HepG2 (cell line): ENCODE measurements around the gene PXDC1. TPM values are rescaled to one million over a fixed set of nuclear protein-coding genes. Genes with fewer than 3 reads are reported as not detected.

Source experiments
- ASH2L ChIP-seq: fragments of 300-600, 200-600 bp; sonication (generic); IDR thresholded peaks from 2 replicates; pipeline ENCODE4 v1.7.0; 2017; ENCODE audit warnings: low read depth, mild to moderate bottlenecking, moderate library complexity, mixed read lengths, low read length; ENCODE audit not compliant: insufficient read length
- FLYWCH1 ChIP-seq: sonication (generic); formaldehyde crosslinking; IDR thresholded peaks from 2 replicates; pipeline ENCODE4 v1.8.1; 2023; ENCODE audit warnings: mild to moderate bottlenecking, missing genetic modification reagents
- FOXJ3 ChIP-seq: sonication (generic); formaldehyde crosslinking; IDR thresholded peaks from 2 replicates; pipeline ENCODE4 v1.4.0; 2020; ENCODE audit warnings: missing genetic modification reagents, mild to moderate bottlenecking, borderline replicate concordance
- HMGA1 ChIP-seq: sonication (generic); formaldehyde crosslinking; conservative IDR thresholded peaks from 2 replicates; pipeline ENCODE4 v1.4.0; 2020; ENCODE audit warnings: missing genetic modification reagents
- HOMEZ ChIP-seq: IDR thresholded peaks from 2 replicates; pipeline ENCODE4 v1.6.1; 2016; ENCODE audit warnings: low read depth
- HOXA5 ChIP-seq: sonication (generic); formaldehyde crosslinking; IDR thresholded peaks from 2 replicates; pipeline ENCODE4 v1.4.0; 2020; ENCODE audit warnings: missing genetic modification reagents
- PAF1 ChIP-seq: IDR thresholded peaks from 2 replicates; pipeline ENCODE4 v1.6.1; 2016; ENCODE audit warnings: missing genetic modification reagents, missing compliant biosample characterization
- PLSCR1 ChIP-seq: sonication (generic); formaldehyde crosslinking; IDR thresholded peaks from 2 replicates; pipeline ENCODE4 v1.5.0; 2020; ENCODE audit warnings: missing genetic modification reagents, mild to moderate bottlenecking, borderline replicate concordance
- PTBP1 ChIP-seq: fragments of 200-400 bp; formaldehyde crosslinking; IDR thresholded peaks from 2 replicates; pipeline ENCODE4 v1.6.1; 2018; ENCODE audit warnings: low read length, low read depth; ENCODE audit not compliant: poor library complexity, severe bottlenecking
- RARA ChIP-seq: IDR thresholded peaks from 2 replicates; pipeline ENCODE4 v1.6.1; 2016; ENCODE audit warnings: missing genetic modification reagents, missing compliant biosample characterization
- SKI ChIP-seq: fragments of 450-650 bp; IDR thresholded peaks from one replicate; pipeline ENCODE4 v1.6.1; 2018; ENCODE audit warnings: mild to moderate bottlenecking; ENCODE audit not compliant: partially characterized antibody
- SNAPC4 ChIP-seq: sonication (generic); formaldehyde crosslinking; IDR thresholded peaks from 2 replicates; pipeline ENCODE4 v1.4.0; 2020; ENCODE audit warnings: mild to moderate bottlenecking, missing genetic modification reagents
- ZHX1 ChIP-seq: sonication (generic); formaldehyde crosslinking; IDR thresholded peaks from 2 replicates; pipeline ENCODE4 v1.8.1; 2022; ENCODE audit warnings: low read depth, mild to moderate bottlenecking, missing genetic modification reagents
- ZNF280D ChIP-seq: sonication (generic); formaldehyde crosslinking; IDR thresholded peaks from 2 replicates; pipeline ENCODE4 v1.5.1; 2020; ENCODE audit warnings: mild to moderate bottlenecking, missing genetic modification reagents
- ZNF33A ChIP-seq: sonication (generic); formaldehyde crosslinking; IDR thresholded peaks from 2 replicates; pipeline ENCODE4 v1.5.1; 2020; ENCODE audit warnings: missing genetic modification reagents, mild to moderate bottlenecking, moderate library complexity, borderline replicate concordance
- ZNF652 ChIP-seq: IDR thresholded peaks from 2 replicates; pipeline ENCODE4 v1.6.1; 2016; ENCODE audit warnings: low read depth, borderline replicate concordance
- polyA plus RNA-seq, 8 experiments: library from polyadenylated mRNA; depleted of rRNA in 3 of 8; stranded (reverse) in 7 of 8; unstranded in 1 of 8; fragments of >200 nt; fragmentation: Illumina TruSeq in 4 of 8; extraction: Trizol in 4 of 8; gene quantifications; 2 replicates each; pipeline versions ENCODE4 v1.2.1 to v1.2.3, GENCODE V29; 2011 to 2016; ENCODE audit warnings: low read depth in 4 of 8, missing spikeins in 1 of 8, mixed read lengths in 1 of 8; ENCODE audit not compliant: insufficient read depth in 1 of 8
- total RNA-seq, 5 experiments: library from RNA; depleted of rRNA; stranded (reverse); fragments of >200 nt; fragmentation: Illumina TruSeq; extraction: Trizol; gene quantifications; 2 replicates each; pipeline ENCODE4 v1.2.3, GENCODE V29; 2016; ENCODE audit warnings: low read depth in 1 of 5

Gene PXDC1
- total and polyA plus RNA-seq, 2 of the 13 experiments (the other 11 are each of a cell fraction or from before 2014, with no cell fraction given): 32.4 to 34.7 TPM

GRCh38 chr6:3788408-3789017 is 37.0 kb upstream of the PXDC1 start (continued):
- no peak for TF ChIP-seq ZHX1
- TF ChIP-seq ZNF280D (CRISPR knock-in tag): no peak
- TF ChIP-seq SKI: no peak
- no peak for TF ChIP-seq ZNF33A
- TF ChIP-seq ZNF652 (CRISPR knock-in tag): peak; percentile 67; the same call in 1 of the 2 replicates
- no peak for TF ChIP-seq PTBP1
- peak; percentile 59; the same call in 1 of the 2 replicates for TF ChIP-seq SNAPC4 (CRISPR knock-in tag)
- TF ChIP-seq PAF1 (CRISPR knock-in tag): peak; percentile 60; the same call in 1 of the 2 replicates
- no peak for TF ChIP-seq PLSCR1 (CRISPR knock-in tag)
- no peak for TF ChIP-seq HMGA1 (CRISPR knock-in tag)
- no peak for TF ChIP-seq HOXA5 (CRISPR knock-in tag)
- TF ChIP-seq FLYWCH1: no peak
- no peak for TF ChIP-seq RARA (CRISPR knock-in tag)
- TF ChIP-seq ASH2L: no peak
- TF ChIP-seq FOXJ3 (CRISPR knock-in tag): no peak
- no peak for TF ChIP-seq HOMEZ (CRISPR knock-in tag)
